T-cell (primary cell): ENCODE results near the gene TMC3. TPM values are rescaled to one million over a fixed set of nuclear protein-coding genes. Genes with fewer than 3 reads are reported as not detected.

ENCODE experiments used
- ATAC-seq, 4 experiments: fragments of 200-7000 bp in 3 of 4; fragments of 150-1000 bp in 1 of 4; cut with Tn5 transposase; replicated peaks in 1 of 4; 1 replicate in 3 of 4; 2 replicates in 1 of 4; pipeline ENCODE4 v1.10.0; 2021; ENCODE audit warnings: moderate library complexity in 3 of 4, mild to moderate bottlenecking in 2 of 4, moderate number of reproducible peaks in 1 of 4
- CTCF ChIA-PET, 2 donors: fragments of 300-600 bp; sonication (Branson Sonifier 250); formaldehyde crosslinking; loops; one replicate each; lab custom pipeline; 2022; ENCODE audit warnings: antibody characterized with exemption in 2 of 2; lab: Charles Lee
- POLR2A ChIA-PET, 2 donors: fragments of 300-600 bp; sonication (Branson Sonifier 250); formaldehyde crosslinking; loops; one replicate each; lab custom pipeline; 2022; ENCODE audit warnings: antibody characterized with exemption in 2 of 2; lab: Charles Lee
- DNase-seq, 35 experiments: peaks; one replicate each; pipeline versions ENCODE4 v3.0.0 to v3.0.0-alpha.2; 2013 to 2023
- H3K27ac ChIP-seq: one replicate; pipeline ENCODE4 v1.5.1; 2013; ENCODE audit warnings: low read length
- H3K27me3 ChIP-seq, 2 experiments: replicated peaks in 1 of 2; 1 replicate in 1 of 2; 2 replicates in 1 of 2; pipeline versions ENCODE4 v1.6.1 to v1.7.0; 2013; ENCODE audit warnings: low read length in 1 of 2, mixed read lengths in 1 of 2; ENCODE audit not compliant: control insufficient read depth in 2 of 2, insufficient read depth in 2 of 2; ENCODE audit errors: extremely low read depth in 1 of 2
- H3K36me3 ChIP-seq, 2 donors: 1 replicate in 1 of 2; 2 replicates in 1 of 2; pipeline versions ENCODE4 v1.6.1 to v1.7.0; 2013; ENCODE audit warnings: low read length in 1 of 2; ENCODE audit not compliant: control insufficient read depth in 2 of 2, insufficient read depth in 1 of 2; ENCODE audit errors: extremely low read depth in 1 of 2
- H3K4me1 ChIP-seq, 2 experiments: 1 replicate in 1 of 2; 2 replicates in 1 of 2; pipeline versions ENCODE4 v1.6.1 to v1.7.0; 2013; ENCODE audit warnings: low read length in 2 of 2, mixed read lengths in 1 of 2; ENCODE audit not compliant: insufficient read depth in 2 of 2, control insufficient read depth in 1 of 2; ENCODE audit errors: extremely low read depth in 1 of 2
- H3K4me3 ChIP-seq, 2 donors: 1 replicate in 1 of 2; 2 replicates in 1 of 2; pipeline versions ENCODE4 v1.5.1 to v1.7.0; 2013; ENCODE audit warnings: mild to moderate bottlenecking in 2 of 2, low read length in 1 of 2, moderate library complexity in 1 of 2; ENCODE audit not compliant: control insufficient read depth in 1 of 2; ENCODE audit errors: extremely low read depth in 1 of 2
- H3K9me3 ChIP-seq: 2 replicates; pipeline ENCODE4 v1.7.0; 2013
- H3K27ac Mint-ChIP-seq, 2 donors: one replicate each; pipeline ENCODE4 v1.8.0; 2020 to 2021; ENCODE audit warnings: mild to moderate bottlenecking in 2 of 2, mixed read lengths in 2 of 2
- H3K27me3 Mint-ChIP-seq, 2 donors: one replicate each; pipeline ENCODE4 v1.8.0; 2021 to 2022; ENCODE audit warnings: mixed read lengths in 2 of 2
- H3K36me3 Mint-ChIP-seq: one replicate; pipeline ENCODE4 v1.8.0; 2021; ENCODE audit warnings: mixed read lengths
- H3K4me1 Mint-ChIP-seq, 3 donors: one replicate each; pipeline ENCODE4 v1.8.0; 2020 to 2022; ENCODE audit warnings: mixed read lengths in 3 of 3, mild to moderate bottlenecking in 1 of 3
- H3K4me3 Mint-ChIP-seq, 3 donors: one replicate each; pipeline ENCODE4 v1.8.0; 2020 to 2022; ENCODE audit warnings: mild to moderate bottlenecking in 3 of 3, mixed read lengths in 3 of 3, moderate library complexity in 3 of 3
- H3K9me3 Mint-ChIP-seq, 3 donors: one replicate each; pipeline ENCODE4 v1.8.0; 2020 to 2022; ENCODE audit warnings: mixed read lengths in 3 of 3
- WGBS: methylation state at CpG from one replicate; pipeline ENCODE4 v1.1.5; 2013; ENCODE audit warnings: missing lambda C conversion rate; ENCODE audit not compliant: insufficient coverage; 5-methylcytosine and 5-hydroxymethylcytosine counted together
- total RNA-seq, 35 experiments: library from RNA in 6 of 35; stranded (reverse) in 6 of 35; fragments of 120-200 nt in 1 of 35; gene quantifications; one replicate each; pipeline versions ENCODE4 v1.2.1 to v1.2.4 and lab custom pipeline; 2013 to 2026

The TMC3 gene
- total RNA-seq, 5 donors from 2014 or later (not counting 1 experiment from before 2014, with no cell fraction given), result not detected

DNA sequence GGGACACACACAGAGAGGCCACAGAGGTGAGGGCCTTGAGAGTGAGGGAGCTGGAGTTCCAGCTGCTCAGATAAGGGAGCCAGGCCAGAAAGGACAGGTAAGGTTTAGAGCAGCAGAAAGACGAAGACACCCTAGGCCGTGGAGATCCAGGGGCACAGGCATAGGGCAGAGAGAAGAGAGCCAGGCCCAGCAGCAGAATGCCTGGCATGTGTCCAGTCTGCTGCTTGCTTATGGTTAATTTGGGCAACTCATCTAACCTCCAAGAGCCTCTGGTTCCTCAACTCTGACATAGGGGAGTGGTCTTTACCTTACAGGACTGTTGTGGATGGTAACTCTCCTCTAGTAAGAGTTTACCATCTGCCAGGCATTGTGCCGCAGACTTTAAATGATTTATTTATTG, 86.0 kb downstream of the TMC3 start:
- Histone ChIP-seq H3K4me3 (no peak overlapping the region), H3K9me3 (no peaks in the 10 kb centered on the region), H3K36me3 (no peaks in the 10 kb centered on the region), H3K4me1 (peaks cover 80 to 81% of the 10 kb centered on the region in 2 experiments), H3K27ac (peak overlapping the region; percentile 86), H3K27me3 (no peaks in the 10 kb centered on the region)
- peaks cover 87 to 91% (median 87%) of the 10 kb centered on the region in 3 donors for H3K4me1 Mint-ChIP-seq
- H3K36me3 Mint-ChIP-seq, result no peaks in the 10 kb centered on the region
- ATAC-seq, result no peak
- H3K4me3 Mint-ChIP-seq, result peak overlapping the region in 1 of 3 donors; percentile 72
- H3K27ac Mint-ChIP-seq, result peak overlapping the region; percentile 97 to 98
- H3K9me3 Mint-ChIP-seq, result no peaks in the 10 kb centered on the region
- no peak for DNase-seq
- ChIA-PET POLR2A (no interaction called here), CTCF (interaction anchor here in 1 of 2 donors (2.4 kb wide), 1 partner anchor 21 kb away, joined by 9 read pairs; no protein-coding TSS in a partner anchor)
- no peaks in the 10 kb centered on the region for H3K27me3 Mint-ChIP-seq
- WGBS, result 100% methylated on average over 2 of the region's 3 CpGs

DNA sequence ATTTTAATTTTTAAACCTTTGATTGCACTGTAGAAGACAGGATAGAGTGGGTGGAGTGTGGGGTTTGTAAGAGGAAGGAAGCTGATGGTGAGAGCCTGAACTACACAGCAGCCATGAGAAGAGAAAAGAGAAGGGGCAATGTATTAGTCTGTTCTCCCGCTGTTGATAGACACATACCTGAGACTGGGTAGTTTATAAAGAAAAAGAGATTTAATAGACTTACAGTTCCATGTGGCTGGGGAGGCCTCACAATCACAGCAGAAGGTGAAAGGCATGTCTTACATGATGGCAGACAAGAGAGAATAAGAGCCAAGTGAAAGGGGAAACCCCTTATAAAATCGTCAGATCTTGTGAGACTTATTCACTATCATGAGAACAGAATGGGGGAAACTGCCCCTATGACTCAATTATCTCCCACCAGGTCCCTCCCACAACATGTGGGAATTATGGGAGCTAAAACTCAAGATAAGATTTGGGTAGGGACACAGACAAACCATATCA, 87.3 kb downstream of the TMC3 start:
- peak overlapping the region; percentile 97 to 98 for H3K27ac Mint-ChIP-seq
- DNase-seq (peak in 6 of 35 experiments; percentile 13 to 67 (median 46)), ATAC-seq (peak; percentile 95 to 98 (median 97))
- peak overlapping the region; percentile 62 to 72 (median 70) for H3K4me3 Mint-ChIP-seq
- H3K27me3 Mint-ChIP-seq, result no peaks in the 10 kb centered on the region
- Histone ChIP-seq H3K27ac (peak overlapping the region; percentile 86), H3K4me1 (peaks cover 68 to 79% of the 10 kb centered on the region in 2 experiments), H3K4me3 (no peak overlapping the region), H3K9me3 (no peaks in the 10 kb centered on the region), H3K36me3 (no peaks in the 10 kb centered on the region), H3K27me3 (no peaks in the 10 kb centered on the region)
- ChIA-PET CTCF (interaction anchor here (0.9 to 2.4 kb wide), 12 partner anchors 10 to 1253 kb away, joined by 3 to 11 read pairs (median 4); partner anchors contain the start of gene RPS17 (in 1 of the 2)), POLR2A (interaction anchor here in 1 of 2 donors (1.0 to 1.2 kb wide), 2 partner anchors 15 to 50 kb away, joined by 3 to 4 read pairs; no protein-coding TSS in a partner anchor)
- no peaks in the 10 kb centered on the region for H3K9me3 Mint-ChIP-seq
- H3K36me3 Mint-ChIP-seq, result no peaks in the 10 kb centered on the region
- no CpG with 5 or more reads among the region's 2 CpGs for WGBS
- H3K4me1 Mint-ChIP-seq, result peaks cover 80 to 88% (median 82%) of the 10 kb centered on the region in 3 donors

- POLR2A ChIA-PET, result no interaction called here
- no peaks in the 10 kb centered on the region for H3K36me3 Mint-ChIP-seq
Measured at GRCh38 chr15:81285461-81285860, 88.6 kb downstream of the TMC3 start.

DNA sequence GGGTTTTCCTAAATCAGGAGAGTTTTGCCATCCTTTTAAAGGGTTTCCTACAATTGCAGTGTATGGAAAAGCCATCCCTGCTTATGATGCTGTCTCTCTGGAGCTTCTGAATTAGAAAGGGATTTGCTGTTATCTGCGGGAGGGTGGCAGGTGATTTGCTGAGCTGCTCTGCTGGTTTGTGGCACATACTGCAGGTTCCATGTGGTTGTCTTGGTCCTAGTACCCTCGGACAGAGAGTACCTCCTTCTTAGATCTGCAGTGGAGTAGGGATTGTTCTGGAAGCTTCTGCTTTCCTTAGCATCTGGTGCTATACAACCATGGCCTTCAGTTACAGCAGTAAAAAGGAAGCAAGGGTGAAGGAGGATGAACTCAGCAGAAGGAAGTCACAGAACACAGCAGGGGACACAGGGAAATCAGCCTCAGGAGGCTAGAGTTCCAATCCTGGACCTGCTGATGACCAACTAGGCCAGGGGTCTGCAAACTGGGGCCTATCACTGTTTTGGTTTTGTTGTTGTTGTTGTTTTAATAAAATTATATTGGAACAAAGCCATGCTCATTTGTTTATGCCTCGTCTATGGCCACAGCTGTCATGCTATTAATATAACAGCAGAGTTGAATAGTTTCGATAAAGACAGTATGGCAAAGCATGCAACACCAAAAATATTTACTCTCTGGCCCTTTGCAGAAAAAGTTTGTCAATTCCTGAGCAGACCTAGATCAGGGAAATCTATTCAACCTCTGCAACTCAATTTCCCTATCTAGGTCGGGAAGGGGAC, 89.6 kb downstream of the TMC3 start:
- Mint-ChIP-seq H3K9me3 (no peaks in the 10 kb centered on the region), H3K36me3 (no peaks in the 10 kb centered on the region), H3K4me1 (peaks cover 82 to 89% (median 84%) of the 10 kb centered on the region in 3 donors), H3K4me3 (peak overlapping the region in 2 of 3 donors; percentile 25 to 72), H3K27me3 (no peaks in the 10 kb centered on the region), H3K27ac (peak overlapping the region; percentile 97 to 98)
- no peak for ATAC-seq
- CTCF ChIA-PET, result interaction anchor here (0.7 to 1.8 kb wide), 3 partner anchors 12 to 109 kb away, joined by 3 to 5 read pairs (median 4); no protein-coding TSS in a partner anchor
- WGBS, result 83% methylated on average over 4 of the region's 5 CpGs
- peak overlapping the region; percentile 86 for H3K27ac ChIP-seq
- POLR2A ChIA-PET, result no interaction called here
- no peaks in the 10 kb centered on the region for H3K36me3 ChIP-seq
- no peaks in the 10 kb centered on the region for H3K27me3 ChIP-seq
- DNase-seq, result no peak
- no peaks in the 10 kb centered on the region for H3K9me3 ChIP-seq
- H3K4me3 ChIP-seq, result no peak overlapping the region
- H3K4me1 ChIP-seq, result peaks cover 65 to 82% of the 10 kb centered on the region in 2 experiments

More at GRCh38 chr15:81285461-81285860, 88.6 kb downstream of the TMC3 start:
- H3K4me3 Mint-ChIP-seq, result peak overlapping the region in 2 of 3 donors; percentile 46 to 72
- Histone ChIP-seq H3K27me3 (no peaks in the 10 kb centered on the region), H3K9me3 (no peaks in the 10 kb centered on the region), H3K36me3 (no peaks in the 10 kb centered on the region), H3K4me3 (no peak overlapping the region), H3K27ac (peak overlapping the region; percentile 86), H3K4me1 (peaks cover 65 to 77% of the 10 kb centered on the region in 2 experiments)
- WGBS, result 95% methylated on average over 3 of the region's 6 CpGs
- ATAC-seq (no peak), DNase-seq (no peak)
- H3K4me1 Mint-ChIP-seq, result peaks cover 84 to 89% (median 84%) of the 10 kb centered on the region in 3 donors
- CTCF ChIA-PET, result interaction anchor here (1.0 to 1.9 kb wide), 5 partner anchors 11 to 36 kb away, joined by 3 to 11 read pairs (median 5); no protein-coding TSS in a partner anchor
- H3K9me3 Mint-ChIP-seq, result no peaks in the 10 kb centered on the region
- H3K27ac Mint-ChIP-seq, result peak overlapping the region; percentile 97 to 98
- H3K27me3 Mint-ChIP-seq, result no peaks in the 10 kb centered on the region

DNA sequence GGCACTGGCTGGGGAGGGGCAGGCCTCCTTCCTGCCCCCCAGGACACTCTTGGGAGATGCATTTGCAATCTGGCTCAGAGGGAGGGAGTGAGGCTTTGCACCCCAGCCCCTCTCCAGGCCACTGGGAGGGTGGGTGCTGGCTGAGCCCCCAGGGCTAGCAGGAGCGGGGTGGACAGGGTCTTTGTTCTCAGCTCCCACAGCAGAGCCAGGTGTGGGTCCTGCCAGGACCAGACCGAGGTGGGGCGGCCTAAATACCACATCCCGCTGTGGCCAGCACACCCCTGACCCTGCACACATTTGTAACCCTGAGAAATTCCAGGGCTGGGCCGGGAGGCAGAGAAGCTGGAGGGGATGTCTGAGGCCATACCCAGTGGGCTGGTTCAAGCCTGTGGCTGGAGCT, 91.1 kb downstream of the TMC3 start:
- ChIA-PET CTCF (interaction anchor here (0.5 to 1.8 kb wide), 4 partner anchors 12 to 1789 kb away, joined by 3 to 5 read pairs (median 4); partner anchors contain the start of gene MEX3B (in 1 of the 2)), POLR2A (interaction anchor here in 1 of 2 donors (0.9 to 1.2 kb wide), 2 partner anchors 26 to 52 kb away, joined by 3 read pairs; no protein-coding TSS in a partner anchor)
- Mint-ChIP-seq H3K9me3 (peaks cover 0 to 2% (median 0%) of the 10 kb centered on the region in 3 donors), H3K36me3 (no peaks in the 10 kb centered on the region), H3K27ac (peak overlapping the region in 1 of 2 donors; percentile 30), H3K4me1 (peaks cover 82 to 85% (median 82%) of the 10 kb centered on the region in 3 donors), H3K4me3 (no peak overlapping the region), H3K27me3 (no peaks in the 10 kb centered on the region)
- DNase-seq (no peak), ATAC-seq (no peak)
- peaks cover 53 to 76% of the 10 kb centered on the region in 2 experiments for H3K4me1 ChIP-seq
- WGBS, result 100% methylated on average over 5 of the region's 5 CpGs
- no peak overlapping the region for H3K27ac ChIP-seq
- no peaks in the 10 kb centered on the region for H3K27me3 ChIP-seq
- no peaks in the 10 kb centered on the region for H3K9me3 ChIP-seq
- no peaks in the 10 kb centered on the region for H3K36me3 ChIP-seq
- H3K4me3 ChIP-seq, result no peak overlapping the region

- Histone ChIP-seq H3K4me3 (no peak overlapping the region), H3K9me3 (no peaks in the 10 kb centered on the region), H3K27me3 (no peaks in the 10 kb centered on the region), H3K4me1 (peaks cover 50 to 73% of the 10 kb centered on the region in 2 experiments), H3K27ac (no peak overlapping the region), H3K36me3 (no peaks in the 10 kb centered on the region)
- Mint-ChIP-seq H3K27ac (peak overlapping the region in 1 of 2 donors; percentile 30), H3K4me3 (no peak overlapping the region), H3K36me3 (no peaks in the 10 kb centered on the region), H3K4me1 (peaks cover 80 to 82% (median 80%) of the 10 kb centered on the region in 3 donors), H3K9me3 (peaks cover 0 to 3% (median 0%) of the 10 kb centered on the region in 3 donors), H3K27me3 (no peaks in the 10 kb centered on the region)
- DNase-seq, result no peak
- ChIA-PET CTCF (interaction anchor here (0.8 to 1.8 kb wide), 3 partner anchors 8 to 25 kb away, joined by 3 to 7 read pairs (median 5); no protein-coding TSS in a partner anchor), POLR2A (interaction anchor here in 1 of 2 donors (1.2 kb wide), 1 partner anchor 27 kb away, joined by 3 read pairs; no protein-coding TSS in a partner anchor)
- WGBS, result 99% methylated on average over 15 of the region's 18 CpGs
- ATAC-seq, result no peak
Measured at GRCh38 chr15:81282606-81282895, 91.5 kb downstream of the TMC3 start.
